ENCODE data around the gene ATP10A.

The ATP10A gene

DNA sequence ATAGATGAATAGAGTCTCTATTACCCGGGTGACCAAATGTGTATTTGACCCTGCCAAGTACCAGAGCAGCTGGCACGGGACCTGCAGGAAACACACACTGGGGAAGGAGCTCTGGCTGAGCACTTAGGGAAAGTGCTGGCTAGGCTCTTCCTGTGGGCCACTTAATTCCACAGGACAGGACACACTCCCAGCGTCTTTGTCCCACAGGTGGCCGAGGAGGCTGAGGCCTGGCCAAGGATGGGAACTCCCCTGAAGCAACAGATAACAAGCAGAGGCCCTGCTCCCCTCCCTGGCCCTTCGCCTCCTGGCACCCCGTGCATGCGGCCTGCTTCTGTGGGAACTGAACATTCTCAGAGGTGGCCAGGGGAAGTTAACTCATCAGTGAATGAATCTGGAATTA, 180.8 kb downstream of the ATP10A start:
- Histone ChIP-seq H3K27ac (ENCODE audit: insufficient read depth in 1 of 2, low read depth in 1 of 2, low read length in 2 of 2, poor library complexity in 1 of 2, severe bottlenecking in 2 of 2) (no peak overlapping the region), H3K36me3 (ENCODE audit: control insufficient read depth in 4 of 4, insufficient read depth in 4 of 4, low read length in 3 of 4) (peaks cover 0 to 58% (median 8%) of the 10 kb centered on the region in 4 experiments), H3K4me3 (ENCODE audit: control insufficient read depth in 1 of 7, extremely low read depth in 1 of 7, insufficient read depth in 4 of 7, low read depth in 2 of 7, low read length in 6 of 7) (no peak overlapping the region), H3K4me1 (ENCODE audit: control extremely low read depth in 1 of 4, control insufficient read depth in 4 of 4, insufficient read depth in 4 of 4, low read length in 3 of 4) (no peaks in the 10 kb centered on the region), H3K9me3 (ENCODE audit: control extremely low read depth in 1 of 5, control insufficient read depth in 4 of 5, insufficient read depth in 2 of 5, low read depth in 1 of 5, low read length in 4 of 5) (peaks cover 0 to 8% (median 0%) of the 10 kb centered on the region in 5 experiments), H3K27me3 (replicated peaks in 2 of 5; ENCODE audit: control insufficient read depth in 4 of 5, insufficient read depth in 5 of 5, low read length in 4 of 5) (no peaks in the 10 kb centered on the region)
- 98% methylated on average over 4 of the region's 7 CpGs for WGBS (ENCODE audit: insufficient coverage)
- ChIA-PET CTCF (no interaction called here), POLR2A (no interaction called here)
- DNase-seq, result no peak

DNA sequence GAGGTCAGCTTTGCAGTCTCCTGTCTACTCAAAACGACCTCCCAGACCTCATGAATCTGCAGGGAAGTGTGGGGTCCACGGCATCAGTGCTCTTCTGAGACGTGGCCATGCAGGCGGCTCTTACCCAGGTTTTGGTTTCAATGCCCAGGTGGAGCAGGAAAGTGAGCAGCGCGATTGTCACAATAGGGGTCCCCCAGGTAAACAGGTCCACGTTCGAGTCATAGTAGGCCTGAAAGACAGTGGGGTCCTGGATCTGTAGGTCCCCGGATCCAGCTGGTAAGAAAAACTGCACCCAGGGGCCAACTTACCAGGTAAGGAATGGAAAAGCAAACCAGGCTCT, 182.5 kb downstream of the ATP10A start:
- no peak for DNase-seq
- Histone ChIP-seq H3K4me1 (ENCODE audit: control extremely low read depth in 1 of 4, control insufficient read depth in 4 of 4, insufficient read depth in 4 of 4, low read length in 3 of 4) (no peaks in the 10 kb centered on the region), H3K27ac (ENCODE audit: insufficient read depth in 1 of 2, low read depth in 1 of 2, low read length in 2 of 2, poor library complexity in 1 of 2, severe bottlenecking in 2 of 2) (no peak overlapping the region), H3K36me3 (ENCODE audit: control insufficient read depth in 4 of 4, insufficient read depth in 4 of 4, low read length in 3 of 4) (peaks cover 0 to 53% (median 8%) of the 10 kb centered on the region in 4 experiments), H3K4me3 (ENCODE audit: control insufficient read depth in 1 of 7, extremely low read depth in 1 of 7, insufficient read depth in 4 of 7, low read depth in 2 of 7, low read length in 6 of 7) (no peak overlapping the region), H3K9me3 (ENCODE audit: control extremely low read depth in 1 of 5, control insufficient read depth in 4 of 5, insufficient read depth in 2 of 5, low read depth in 1 of 5, low read length in 4 of 5) (peaks cover 0 to 8% (median 0%) of the 10 kb centered on the region in 5 experiments), H3K27me3 (replicated peaks in 2 of 5; ENCODE audit: control insufficient read depth in 4 of 5, insufficient read depth in 5 of 5, low read length in 4 of 5) (no peaks in the 10 kb centered on the region)
- WGBS (ENCODE audit: insufficient coverage), result 98% methylated on average over 7 of the region's 9 CpGs
- CTCF ChIA-PET, result no interaction called here
- POLR2A ChIA-PET, result no interaction called here

DNA sequence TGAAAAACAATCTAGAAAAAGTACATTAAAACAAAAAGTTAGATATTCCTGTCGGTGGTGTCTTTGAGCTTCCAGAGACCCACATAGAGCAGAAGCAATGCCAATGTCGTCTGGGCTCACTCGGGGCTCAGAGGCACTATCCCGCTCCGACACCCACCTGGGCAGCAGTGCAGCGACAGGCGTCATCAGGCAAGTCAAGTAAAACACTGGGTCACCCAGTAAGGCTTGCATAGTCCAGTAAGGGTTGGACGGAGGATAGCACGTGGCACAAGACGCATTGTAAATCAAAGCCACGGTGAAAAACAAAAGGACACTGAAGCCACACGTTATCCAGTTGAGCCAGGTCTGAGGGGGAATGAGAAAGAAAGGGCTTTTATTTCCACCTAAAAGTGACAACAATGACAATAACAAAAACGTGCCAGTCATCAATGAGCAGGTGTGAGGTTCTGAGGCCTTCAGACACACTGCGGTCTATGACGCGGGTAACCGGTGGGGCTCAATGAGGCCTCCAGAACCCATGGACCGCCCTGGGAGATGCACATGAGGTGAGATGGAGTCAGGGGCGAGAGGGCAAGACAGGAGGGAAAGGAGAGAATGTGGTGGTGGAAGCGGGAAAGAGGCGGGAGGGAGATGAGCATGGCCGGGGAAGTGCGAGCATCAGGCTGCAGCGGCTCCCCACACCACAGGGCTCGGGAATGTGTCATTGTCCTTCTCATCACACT, 183.0 kb downstream of the ATP10A start:
- Histone ChIP-seq H3K9me3 (ENCODE audit: control extremely low read depth in 1 of 5, control insufficient read depth in 4 of 5, insufficient read depth in 2 of 5, low read depth in 1 of 5, low read length in 4 of 5) (peaks cover 0 to 8% (median 0%) of the 10 kb centered on the region in 5 experiments), H3K36me3 (ENCODE audit: control insufficient read depth in 4 of 4, insufficient read depth in 4 of 4, low read length in 3 of 4) (peaks cover 0 to 50% (median 8%) of the 10 kb centered on the region in 4 experiments), H3K4me3 (ENCODE audit: control insufficient read depth in 1 of 7, extremely low read depth in 1 of 7, insufficient read depth in 4 of 7, low read depth in 2 of 7, low read length in 6 of 7) (no peak overlapping the region), H3K4me1 (ENCODE audit: control extremely low read depth in 1 of 4, control insufficient read depth in 4 of 4, insufficient read depth in 4 of 4, low read length in 3 of 4) (no peaks in the 10 kb centered on the region), H3K27me3 (replicated peaks in 2 of 5; ENCODE audit: control insufficient read depth in 4 of 5, insufficient read depth in 5 of 5, low read length in 4 of 5) (no peaks in the 10 kb centered on the region), H3K27ac (ENCODE audit: insufficient read depth in 1 of 2, low read depth in 1 of 2, low read length in 2 of 2, poor library complexity in 1 of 2, severe bottlenecking in 2 of 2) (no peak overlapping the region)
- WGBS (ENCODE audit: insufficient coverage), result 99% methylated on average over 22 of the region's 25 CpGs
- POLR2A ChIA-PET, result no interaction called here
- no peak for DNase-seq
- CTCF ChIA-PET, result no interaction called here

DNA sequence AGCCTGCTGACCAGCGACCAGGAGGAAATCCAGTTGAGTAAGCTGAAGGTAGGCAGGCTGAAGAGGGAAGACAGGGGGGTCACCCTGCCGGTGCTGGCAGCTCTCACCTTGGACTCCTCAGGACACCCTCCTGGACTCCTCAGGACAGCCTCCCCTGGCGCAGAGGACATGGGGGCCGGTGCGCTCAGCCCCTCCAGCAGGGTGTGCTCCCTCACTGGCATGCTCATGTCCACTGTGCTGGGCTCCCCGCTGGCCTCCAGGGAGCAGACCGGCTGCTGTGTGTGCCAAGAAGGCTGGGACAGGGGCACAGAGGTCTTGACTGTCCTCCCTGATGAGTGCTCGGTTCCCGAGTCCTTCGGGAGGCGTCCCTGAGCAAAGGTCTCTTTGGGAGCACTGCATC, 183.6 kb downstream of the ATP10A start:
- ChIA-PET CTCF (no interaction called here), POLR2A (no interaction called here)
- DNase-seq, result no peak
- peaks cover 0 to 8% (median 0%) of the 10 kb centered on the region in 5 experiments for H3K9me3 ChIP-seq (ENCODE audit: control extremely low read depth in 1 of 5, control insufficient read depth in 4 of 5, insufficient read depth in 2 of 5, low read depth in 1 of 5, low read length in 4 of 5)
- peaks cover 0 to 46% (median 8%) of the 10 kb centered on the region in 4 experiments for H3K36me3 ChIP-seq (ENCODE audit: control insufficient read depth in 4 of 4, insufficient read depth in 4 of 4, low read length in 3 of 4)
- no peaks in the 10 kb centered on the region for H3K27me3 ChIP-seq (replicated peaks in 2 of 5; ENCODE audit: control insufficient read depth in 4 of 5, insufficient read depth in 5 of 5, low read length in 4 of 5)
- no peak overlapping the region for H3K4me3 ChIP-seq (ENCODE audit: control insufficient read depth in 1 of 7, extremely low read depth in 1 of 7, insufficient read depth in 4 of 7, low read depth in 2 of 7, low read length in 6 of 7)
- WGBS (ENCODE audit: insufficient coverage), result 93% methylated on average over 11 of the region's 11 CpGs
- no peak overlapping the region for H3K27ac ChIP-seq (ENCODE audit: insufficient read depth in 1 of 2, low read depth in 1 of 2, low read length in 2 of 2, poor library complexity in 1 of 2, severe bottlenecking in 2 of 2)
- H3K4me1 ChIP-seq (ENCODE audit: control extremely low read depth in 1 of 4, control insufficient read depth in 4 of 4, insufficient read depth in 4 of 4, low read length in 3 of 4), result no peaks in the 10 kb centered on the region

DNA sequence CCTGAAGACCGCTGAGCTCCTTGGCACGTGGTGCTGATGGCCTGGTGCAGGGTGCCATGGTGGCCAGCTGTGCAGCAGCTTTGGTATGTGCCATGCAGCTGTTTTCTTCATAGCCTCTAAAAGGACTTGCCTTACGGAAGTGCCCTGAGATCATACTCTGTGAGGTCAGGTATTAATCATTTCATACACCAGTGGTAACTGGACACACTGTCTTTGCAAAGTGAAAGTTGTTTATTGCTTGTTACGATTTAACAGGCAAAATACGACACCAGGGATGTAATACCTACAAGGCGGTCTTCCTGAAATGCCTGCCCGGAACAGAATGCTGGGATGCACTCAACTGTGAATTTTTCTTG, 184.6 kb downstream of the ATP10A start:
- Histone ChIP-seq H3K36me3 (ENCODE audit: control insufficient read depth in 4 of 4, insufficient read depth in 4 of 4, low read length in 3 of 4) (peaks cover 0 to 40% (median 6%) of the 10 kb centered on the region in 4 experiments), H3K27ac (ENCODE audit: insufficient read depth in 1 of 2, low read depth in 1 of 2, low read length in 2 of 2, poor library complexity in 1 of 2, severe bottlenecking in 2 of 2) (no peak overlapping the region), H3K27me3 (replicated peaks in 2 of 5; ENCODE audit: control insufficient read depth in 4 of 5, insufficient read depth in 5 of 5, low read length in 4 of 5) (no peaks in the 10 kb centered on the region), H3K4me1 (ENCODE audit: control extremely low read depth in 1 of 4, control insufficient read depth in 4 of 4, insufficient read depth in 4 of 4, low read length in 3 of 4) (no peaks in the 10 kb centered on the region), H3K4me3 (ENCODE audit: control insufficient read depth in 1 of 7, extremely low read depth in 1 of 7, insufficient read depth in 4 of 7, low read depth in 2 of 7, low read length in 6 of 7) (no peak overlapping the region), H3K9me3 (ENCODE audit: control extremely low read depth in 1 of 5, control insufficient read depth in 4 of 5, insufficient read depth in 2 of 5, low read depth in 1 of 5, low read length in 4 of 5) (no peaks in the 10 kb centered on the region)
- no peak for DNase-seq
- ChIA-PET CTCF (no interaction called here), POLR2A (no interaction called here)
- 99% methylated on average over 6 of the region's 7 CpGs for WGBS (ENCODE audit: insufficient coverage)

DNA sequence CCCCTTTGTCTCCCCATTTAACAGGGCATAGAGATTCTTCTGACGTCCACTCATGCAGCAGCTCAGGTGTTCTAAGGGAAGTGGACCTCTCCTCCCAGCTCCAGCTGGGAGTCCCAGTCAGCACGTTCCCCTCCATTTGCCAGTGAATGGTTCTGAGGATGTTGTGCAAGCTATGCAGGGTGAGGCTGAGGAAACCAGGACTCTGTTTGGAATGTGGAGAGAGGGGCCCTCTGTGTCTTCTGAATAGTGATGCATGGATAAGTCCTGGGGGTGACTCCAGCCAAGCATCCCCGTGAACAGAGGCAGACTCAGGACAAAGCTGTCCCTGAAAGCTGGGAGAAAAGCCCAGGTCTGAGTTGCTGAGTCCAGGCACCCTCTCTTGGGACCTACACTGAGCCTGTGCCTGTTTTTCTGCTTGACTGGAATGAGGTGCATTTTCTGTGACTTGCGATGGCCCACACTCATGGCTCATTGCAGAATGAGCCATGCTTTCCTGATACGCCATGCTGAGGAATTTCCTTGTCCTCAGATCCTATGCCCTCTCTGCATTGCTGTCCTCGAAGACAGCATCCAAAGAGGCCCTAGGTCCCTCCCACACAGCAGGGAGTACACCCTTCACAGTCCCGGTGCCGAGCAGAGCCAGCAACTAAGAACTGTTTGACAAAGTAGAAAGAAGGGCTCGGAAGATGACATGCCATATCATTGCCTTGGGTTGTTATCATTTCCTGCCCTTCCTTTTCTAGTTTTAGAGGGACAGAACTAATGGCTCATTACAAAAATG, 185.2 kb downstream of the ATP10A start:
- WGBS (ENCODE audit: insufficient coverage), result 82% methylated on average over 7 of the region's 9 CpGs
- CTCF ChIA-PET, result no interaction called here

DNA sequence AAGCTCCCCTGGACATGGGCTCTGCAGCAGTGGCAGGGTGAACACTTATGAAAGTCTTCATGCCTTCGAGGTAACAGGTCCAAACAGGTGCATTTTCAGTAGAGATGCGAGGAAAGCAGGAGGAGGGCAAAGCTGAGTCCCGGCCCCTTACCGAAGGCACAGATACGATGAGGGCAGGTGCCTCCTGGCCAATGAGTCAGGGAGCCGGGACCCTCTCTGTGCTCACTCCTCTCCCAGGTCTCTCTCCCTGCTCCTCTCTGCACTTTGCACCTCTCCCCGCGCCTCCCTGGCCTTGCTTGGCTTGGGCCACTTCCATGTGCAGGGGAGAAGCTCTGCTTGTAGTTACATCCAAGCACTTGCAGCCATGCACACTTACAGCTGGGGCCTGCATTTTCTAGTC, 187.1 kb downstream of the ATP10A start:
- ChIA-PET POLR2A (no interaction called here), CTCF (no interaction called here)
- no peak for DNase-seq
- Histone ChIP-seq H3K4me1 (ENCODE audit: control extremely low read depth in 1 of 4, control insufficient read depth in 4 of 4, insufficient read depth in 4 of 4, low read length in 3 of 4) (peaks cover 0 to 7% (median 4%) of the 10 kb centered on the region in 4 experiments), H3K9me3 (ENCODE audit: control extremely low read depth in 1 of 5, control insufficient read depth in 4 of 5, insufficient read depth in 2 of 5, low read depth in 1 of 5, low read length in 4 of 5) (no peaks in the 10 kb centered on the region), H3K27me3 (replicated peaks in 2 of 5; ENCODE audit: control insufficient read depth in 4 of 5, insufficient read depth in 5 of 5, low read length in 4 of 5) (peaks cover 0 to 14% (median 3%) of the 10 kb centered on the region in 5 experiments), H3K27ac (ENCODE audit: insufficient read depth in 1 of 2, low read depth in 1 of 2, low read length in 2 of 2, poor library complexity in 1 of 2, severe bottlenecking in 2 of 2) (no peak overlapping the region), H3K36me3 (ENCODE audit: control insufficient read depth in 4 of 4, insufficient read depth in 4 of 4, low read length in 3 of 4) (peaks cover 0 to 33% (median 6%) of the 10 kb centered on the region in 4 experiments), H3K4me3 (ENCODE audit: control insufficient read depth in 1 of 7, extremely low read depth in 1 of 7, insufficient read depth in 4 of 7, low read depth in 2 of 7, low read length in 6 of 7) (no peak overlapping the region)
- 99% methylated on average over 6 of the region's 8 CpGs for WGBS (ENCODE audit: insufficient coverage)

More for the DNA sequence above, 185.2 kb downstream of the ATP10A start:
- no peak for DNase-seq
- POLR2A ChIA-PET, result no interaction called here
- Histone ChIP-seq H3K4me1 (ENCODE audit: control extremely low read depth in 1 of 4, control insufficient read depth in 4 of 4, insufficient read depth in 4 of 4, low read length in 3 of 4) (no peaks in the 10 kb centered on the region), H3K27me3 (replicated peaks in 2 of 5; ENCODE audit: control insufficient read depth in 4 of 5, insufficient read depth in 5 of 5, low read length in 4 of 5) (peaks cover 0 to 3% (median 0%) of the 10 kb centered on the region in 5 experiments), H3K9me3 (ENCODE audit: control extremely low read depth in 1 of 5, control insufficient read depth in 4 of 5, insufficient read depth in 2 of 5, low read depth in 1 of 5, low read length in 4 of 5) (no peaks in the 10 kb centered on the region), H3K27ac (ENCODE audit: insufficient read depth in 1 of 2, low read depth in 1 of 2, low read length in 2 of 2, poor library complexity in 1 of 2, severe bottlenecking in 2 of 2) (no peak overlapping the region), H3K36me3 (ENCODE audit: control insufficient read depth in 4 of 4, insufficient read depth in 4 of 4, low read length in 3 of 4) (peaks cover 0 to 35% (median 6%) of the 10 kb centered on the region in 4 experiments), H3K4me3 (ENCODE audit: control insufficient read depth in 1 of 7, extremely low read depth in 1 of 7, insufficient read depth in 4 of 7, low read depth in 2 of 7, low read length in 6 of 7) (no peak overlapping the region)
